K562 (cell line): ENCODE measurements around the gene SLC9A1. TPM values are rescaled to one million over a fixed set of nuclear protein-coding genes. Genes with fewer than 3 reads are reported as not detected.

Experiments
- ATAC-seq: fragments of 200-7000 bp; cut with Tn5 transposase; 3 replicates; pipeline ENCODE4 v1.9.1; 2020; ENCODE audit warnings: moderate library complexity
- BruUV-seq: library from RNA; stranded (reverse); fragments of 400-500 nt; replicated peaks from 2 replicates; lab custom pipeline; 2021; lab: Mats Ljungman, UMichigan
- CTCF ChIA-PET: fragments of 300-600 bp; formaldehyde crosslinking; extraction: SDS; loops from one replicate; lab custom pipeline; 2021; ENCODE audit warnings: low intra/inter-chr PET ratio; lab: Yijun Ruan, JAX
- POLR2A ChIA-PET: fragments of 300-600, 350-650 bp; sonication (Branson Sonifier 250); formaldehyde crosslinking; extraction: SDS; loops from one replicate; lab custom pipeline; 2021; ENCODE audit warnings: antibody characterized with exemption, inconsistent platforms; lab: Yijun Ruan, JAX
- DNase-seq, 4 experiments: peaks; one replicate each; pipeline versions ENCODE4 v3.0.0 to v3.0.0-alpha.2; 2011 to 2018; ENCODE audit warnings: low spot score in 3 of 4, mixed read lengths in 3 of 4; ENCODE audit errors: extremely low read depth in 1 of 4
- FAIRE-seq: peaks from 2 replicates; lab custom pipeline; 2011; peaks lifted over from hg19 to GRCh38; lab: Jason Lieb, UNC
- H2AFZ ChIP-seq: 2 replicates; pipeline ENCODE4 v1.6.0; 2011; ENCODE audit warnings: low read depth, low read length, control low read depth, inconsistent platforms
- H3K27ac ChIP-seq: fragments of 200-600 bp; 3 replicates; pipeline ENCODE4 v1.8.0; 2011; ENCODE audit warnings: low read depth, mild to moderate bottlenecking, control low read depth, inconsistent platforms, low read length, moderate library complexity, mixed read lengths; ENCODE audit errors: extremely low read depth
- H3K27me3 ChIP-seq, 2 experiments: fragments of 300-600 bp in 1 of 2; 2 replicates in 1 of 2; 3 replicates in 1 of 2; pipeline versions ENCODE4 v1.6.0 to v1.8.0; 2011; ENCODE audit warnings: inconsistent platforms in 2 of 2, low read length in 2 of 2, mild to moderate bottlenecking in 1 of 2, mixed read lengths in 1 of 2, moderate library complexity in 1 of 2; ENCODE audit not compliant: control insufficient read depth in 2 of 2, insufficient read depth in 2 of 2
- H3K36me3 ChIP-seq: fragments of 300-600 bp; 3 replicates; pipeline ENCODE4 v1.8.0; 2011; ENCODE audit warnings: mild to moderate bottlenecking, low read length, inconsistent platforms; ENCODE audit not compliant: control insufficient read depth, insufficient read depth
- H3K4me1 ChIP-seq, 2 experiments: fragments of 200-600 bp in 1 of 2; replicated peaks in 1 of 2; 2 replicates in 1 of 2; 3 replicates in 1 of 2; pipeline versions ENCODE4 v1.5.1 to v1.8.0; 2011; ENCODE audit warnings: inconsistent platforms in 2 of 2, low read length in 2 of 2, mild to moderate bottlenecking in 1 of 2, mixed read lengths in 1 of 2, moderate library complexity in 1 of 2; ENCODE audit not compliant: control insufficient read depth in 2 of 2, insufficient read depth in 2 of 2
- H3K4me2 ChIP-seq: 2 replicates; pipeline ENCODE4 v1.6.1; 2011; ENCODE audit warnings: low read length, control low read depth, inconsistent platforms, mixed read lengths; ENCODE audit not compliant: insufficient read depth
- H3K4me3 ChIP-seq: fragments of 200-600 bp; sonication (generic), shearing (Covaris generic); 2 replicates; pipeline ENCODE4 v1.5.1; 2016; ENCODE audit warnings: control low read depth, inconsistent platforms
- H3K79me2 ChIP-seq: fragments of 200-600 bp; 3 replicates; pipeline ENCODE4 v1.8.0; 2011; ENCODE audit warnings: low read length, inconsistent platforms; ENCODE audit not compliant: control insufficient read depth, insufficient read depth
- H3K9ac ChIP-seq, 2 experiments: 2 replicates each; pipeline versions ENCODE4 v1.6.0 to v1.6.1; 2011; ENCODE audit warnings: low read depth in 2 of 2, low read length in 2 of 2, control low read depth in 1 of 2, inconsistent platforms in 1 of 2, mild to moderate bottlenecking in 1 of 2, mixed read lengths in 1 of 2; ENCODE audit not compliant: insufficient read depth in 1 of 2
- H3K9me1 ChIP-seq: one replicate; pipeline ENCODE4 v1.6.0; 2011; ENCODE audit warnings: inconsistent platforms, mild to moderate bottlenecking, low read length, moderate library complexity; ENCODE audit not compliant: control insufficient read depth, insufficient read depth
- H3K9me3 ChIP-seq: replicated peaks from 2 replicates; pipeline ENCODE4 v1.5.1; 2011; ENCODE audit warnings: low read depth, low read length, inconsistent platforms; ENCODE audit not compliant: control insufficient read depth, insufficient read depth
- H4K20me1 ChIP-seq: replicated peaks from 2 replicates; pipeline ENCODE4 v1.6.1; 2011; ENCODE audit warnings: low read length, inconsistent platforms, mixed read lengths; ENCODE audit not compliant: control insufficient read depth, insufficient read depth
- ETV5 ChIP-seq: sonication (generic); formaldehyde crosslinking; IDR thresholded peaks from 2 replicates; pipeline ENCODE4 v1.4.0; 2020; ENCODE audit warnings: low read depth, mild to moderate bottlenecking, missing genetic modification reagents
- KAT2B ChIP-seq: IDR thresholded peaks from one replicate; pipeline ENCODE4 v1.6.1; 2012; ENCODE audit warnings: low read depth, mild to moderate bottlenecking, control low read depth, inconsistent platforms, low read length, moderate library complexity
- WGBS: fragments of 100-300 bp; shearing (Covaris generic); methylation state at CpG from one replicate; pipeline ENCODE4 v1.1.6; 2016; ENCODE audit warnings: low coverage, mixed read lengths; ENCODE audit not compliant: insufficient coverage; ENCODE audit errors: missing lambda C conversion rate; 5-methylcytosine and 5-hydroxymethylcytosine counted together
- in situ Hi-C: fragments of 300-500 bp; cut with MboI; formaldehyde crosslinking; loops from 4 replicates; pipeline ENCODE4 v1.15.0; 2018; ENCODE audit warnings: inconsistent platforms, mixed read lengths
- intact Hi-C: fragments of 100-400 bp; cut with micrococcal nuclease; formaldehyde crosslinking; loops from 2 replicates; pipeline ENCODE4 v1.14.2; 2022
- polyA plus RNA-seq, 8 experiments: library from polyadenylated mRNA; depleted of rRNA in 4 of 8; stranded (reverse) in 5 of 8; unstranded in 3 of 8; fragments of >200 nt; fragmentation: Nextera tagmentation in 2 of 8; fragmentation: Illumina TruSeq in 1 of 8; extraction: Ambion mirVana in 2 of 8; extraction: Trizol in 1 of 8; gene quantifications; 2 replicates each; pipeline versions ENCODE4 v1.2.1 to v1.2.3, GENCODE V29; 2011 to 2014; ENCODE audit warnings: inconsistent platforms in 1 of 8, missing spikeins in 1 of 8
- total RNA-seq, 7 experiments: library from RNA; depleted of rRNA in 6 of 7; stranded (reverse); fragments of >200 nt in 6 of 7; fragmentation: Illumina TruSeq in 2 of 7; extraction: Trizol in 2 of 7; gene quantifications; 2 replicates each; pipeline versions ENCODE4 v1.2.1 to v1.2.3, GENCODE V29; 2011 to 2021; ENCODE audit warnings: low replicate concordance in 1 of 7
- TF ChIP-seq, protein P1 (sequence below): sonication (generic); formaldehyde crosslinking; IDR thresholded peaks from 2 replicates; pipeline ENCODE4 v1.8.1; 2023; ENCODE audit warnings: mild to moderate bottlenecking, missing genetic modification reagents

SLC9A1 gene
- total and polyA plus RNA-seq, 9 of the 15 experiments (the other 6 are each of a cell fraction or from before 2014, with no cell fraction given), result 0.59 to 14.4 (median 2.0) TPM

DNA sequence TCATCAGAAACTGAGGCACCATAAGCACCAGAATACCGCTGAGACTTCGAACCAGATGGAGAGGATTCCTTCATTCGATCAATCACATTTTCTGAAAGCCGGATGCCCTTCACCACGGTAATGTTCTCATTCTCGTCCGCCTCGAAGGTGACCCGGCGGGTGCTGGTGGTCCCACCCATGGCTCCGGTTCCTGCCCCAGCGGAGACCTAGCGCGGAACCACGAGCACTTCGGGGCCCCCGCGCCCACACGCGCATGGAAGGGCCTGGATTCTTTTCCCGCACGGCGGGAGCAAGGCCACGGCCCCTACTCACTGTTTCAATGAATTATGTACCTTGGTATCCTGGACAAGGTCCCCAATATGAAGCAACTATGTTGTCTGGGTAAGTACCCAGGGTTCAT lies 46.4 kb upstream of the SLC9A1 start:
- no TSS peak for BruUV-seq
- no peak overlapping the region; a peak in 1 of 4 replicates for H3K9ac ChIP-seq
- ChIA-PET CTCF (no interaction called here), POLR2A (interaction anchor here (1.2 kb wide), 1 partner anchor 9 kb away, joined by 3 read pairs; no protein-coding TSS in a partner anchor)
- H3K9me3 ChIP-seq, result no peaks in the 10 kb centered on the region
- H3K36me3 ChIP-seq, result no peaks in the 10 kb centered on the region
- in situ Hi-C loops, result no loop called here
- FAIRE-seq, result no peak
- no peaks in the 10 kb centered on the region for H3K9me1 ChIP-seq
- peaks cover 0 to 7% of the 10 kb centered on the region in 2 experiments; a peak in 1 of 5 replicates for H3K27me3 ChIP-seq
- ATAC-seq, result no peak
- WGBS, result 60% methylated on average over 24 of the region's 24 CpGs
- H2AFZ ChIP-seq, result no peak overlapping the region
- H3K27ac ChIP-seq, result no peak overlapping the region
- no peaks in the 10 kb centered on the region for H3K79me2 ChIP-seq
- H3K4me3 ChIP-seq, result no peak overlapping the region
- intact Hi-C loops, result no loop called here
- DNase-seq, result no peak
- H4K20me1 ChIP-seq, result no peaks in the 10 kb centered on the region
- H3K4me1 ChIP-seq, result peaks cover 4 to 6% of the 10 kb centered on the region in 2 experiments; a peak in 4 of 5 replicates
- H3K4me2 ChIP-seq, result no peak overlapping the region
- no peak for TF ChIP-seq ETV5 (CRISPR knock-in tag)
- no peak for TF ChIP-seq KAT2B
- TF ChIP-seq, protein P1, sequence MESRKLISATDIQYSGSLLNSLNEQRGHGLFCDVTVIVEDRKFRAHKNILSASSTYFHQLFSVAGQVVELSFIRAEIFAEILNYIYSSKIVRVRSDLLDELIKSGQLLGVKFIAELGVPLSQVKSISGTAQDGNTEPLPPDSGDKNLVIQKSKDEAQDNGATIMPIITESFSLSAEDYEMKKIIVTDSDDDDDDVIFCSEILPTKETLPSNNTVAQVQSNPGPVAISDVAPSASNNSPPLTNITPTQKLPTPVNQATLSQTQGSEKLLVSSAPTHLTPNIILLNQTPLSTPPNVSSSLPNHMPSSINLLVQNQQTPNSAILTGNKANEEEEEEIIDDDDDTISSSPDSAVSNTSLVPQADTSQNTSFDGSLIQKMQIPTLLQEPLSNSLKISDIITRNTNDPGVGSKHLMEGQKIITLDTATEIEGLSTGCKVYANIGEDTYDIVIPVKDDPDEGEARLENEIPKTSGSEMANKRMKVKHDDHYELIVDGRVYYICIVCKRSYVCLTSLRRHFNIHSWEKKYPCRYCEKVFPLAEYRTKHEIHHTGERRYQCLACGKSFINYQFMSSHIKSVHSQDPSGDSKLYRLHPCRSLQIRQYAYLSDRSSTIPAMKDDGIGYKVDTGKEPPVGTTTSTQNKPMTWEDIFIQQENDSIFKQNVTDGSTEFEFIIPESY (CRISPR knock-in tag), result peak; percentile 77; the same call in 1 of the 2 replicates
- TF ChIP-seq, all 486 proteins: peak for 1
